HUES64 (cell line): ENCODE measurements around the gene SLC39A3.

Experiments
- H3K27ac ChIP-seq: 2 replicates; pipeline ENCODE4 v1.7.0; 2013; ENCODE audit warnings: low read depth, low read length, inconsistent platforms
- H3K27me3 ChIP-seq: 2 replicates; pipeline ENCODE4 v1.6.1; 2013; ENCODE audit warnings: mild to moderate bottlenecking, low read length; ENCODE audit not compliant: insufficient read depth
- H3K36me3 ChIP-seq: 2 replicates; pipeline ENCODE4 v1.6.1; 2013; ENCODE audit warnings: mild to moderate bottlenecking, low read length; ENCODE audit not compliant: insufficient read depth
- H3K4me1 ChIP-seq: 2 replicates; pipeline ENCODE4 v1.6.1; 2013; ENCODE audit warnings: mild to moderate bottlenecking, low read length, moderate library complexity; ENCODE audit not compliant: insufficient read depth
- H3K4me3 ChIP-seq: 2 replicates; pipeline ENCODE4 v1.5.1; 2013; ENCODE audit warnings: mild to moderate bottlenecking, low read length, moderate library complexity
- H3K9ac ChIP-seq: 2 replicates; pipeline ENCODE4 v1.6.1; 2013; ENCODE audit warnings: mild to moderate bottlenecking, low read depth, low read length
- H3K9me3 ChIP-seq: 2 replicates; pipeline ENCODE4 v1.6.1; 2013; ENCODE audit warnings: low read depth, low read length; ENCODE audit not compliant: insufficient read depth
- WGBS: fragments of 150-250, 120-280 bp; methylation state at CpG from one replicate; pipeline ENCODE4 v1.1.7; 2013; ENCODE audit warnings: missing lambda C conversion rate; 5-methylcytosine and 5-hydroxymethylcytosine counted together

Gene SLC39A3

DNA sequence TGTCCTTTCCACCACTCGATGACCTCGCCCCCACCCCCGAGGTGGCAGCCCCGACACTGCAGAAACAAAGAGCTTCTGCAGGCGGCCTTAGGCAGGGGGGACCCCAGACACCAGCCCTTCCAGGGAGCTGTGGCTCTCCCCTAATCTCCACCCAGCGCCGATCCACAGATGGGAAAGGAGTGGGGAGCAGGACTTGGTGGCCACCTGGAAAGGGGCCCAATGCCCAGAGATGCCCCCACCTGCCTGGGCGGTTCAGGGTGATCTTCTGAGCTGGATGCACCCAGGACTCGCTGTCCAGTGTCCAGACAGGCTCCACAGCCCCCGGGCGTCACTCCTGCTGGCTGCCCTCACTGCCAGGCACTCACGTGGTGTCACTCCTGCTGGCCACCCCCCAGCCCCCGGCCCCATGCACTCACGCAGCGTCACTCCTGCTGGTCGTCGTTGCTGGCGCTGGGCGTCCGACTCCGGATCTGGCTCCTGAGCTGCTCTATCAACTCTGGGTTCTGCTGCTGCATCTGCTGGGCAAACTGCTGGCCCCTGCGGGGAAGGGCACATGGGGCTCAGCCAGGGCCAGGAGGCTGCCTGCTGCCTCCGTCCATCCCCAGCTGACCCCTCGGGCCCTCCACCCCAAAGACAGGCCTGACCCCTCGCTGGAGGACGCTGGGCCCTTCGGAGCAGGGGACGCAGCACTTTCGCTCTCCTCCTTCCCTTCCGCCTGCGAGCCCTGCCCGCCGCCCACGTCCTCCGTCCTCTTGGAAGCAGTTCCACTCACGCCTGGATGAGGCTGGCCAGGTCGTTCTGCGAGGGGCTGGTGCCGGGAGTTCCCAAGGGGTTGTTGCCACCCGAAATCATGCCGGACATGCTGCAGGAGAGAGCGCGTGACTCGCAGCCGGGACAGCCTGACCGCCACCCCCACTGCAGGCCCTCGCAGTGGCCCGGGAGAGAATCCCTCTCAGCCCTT is 17.4 kb upstream of the SLC39A3 start:
- no peaks in the 10 kb centered on the region for H3K27me3 ChIP-seq
- no peaks in the 10 kb centered on the region for H3K9me3 ChIP-seq
- WGBS = 96% methylated on average over 48 of the region's 48 CpGs
- H3K4me1 ChIP-seq = no peaks in the 10 kb centered on the region
- H3K27ac ChIP-seq = no peak overlapping the region
- peaks cover 80% of the 10 kb centered on the region for H3K36me3 ChIP-seq
- no peak overlapping the region for H3K9ac ChIP-seq
- H3K4me3 ChIP-seq = no peak overlapping the region

DNA sequence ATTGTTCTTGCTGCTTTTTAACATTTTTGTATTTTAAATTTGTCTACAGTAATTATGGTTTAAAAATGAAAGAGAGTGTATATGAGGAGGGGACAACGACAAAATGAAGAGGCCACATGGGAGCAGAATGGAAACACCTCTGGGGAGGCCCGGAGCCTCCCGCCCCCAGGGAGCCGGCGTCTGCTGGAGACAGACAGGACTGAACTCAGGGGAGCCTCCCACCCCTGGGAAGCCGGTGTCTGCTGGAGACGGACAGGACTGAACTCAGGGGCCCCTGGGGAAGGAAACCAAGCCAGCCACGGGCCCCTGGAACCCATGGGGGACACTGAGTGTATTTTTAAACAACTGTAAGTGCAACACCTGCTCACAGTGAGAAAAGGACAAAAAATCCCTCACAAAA is 16.7 kb upstream of the SLC39A3 start:
- H3K36me3 ChIP-seq = peaks cover 75% of the 10 kb centered on the region
- WGBS = 95% methylated on average over 8 of the region's 8 CpGs
- no peak overlapping the region for H3K4me3 ChIP-seq
- no peaks in the 10 kb centered on the region for H3K9me3 ChIP-seq
- no peaks in the 10 kb centered on the region for H3K27me3 ChIP-seq
- no peak overlapping the region for H3K27ac ChIP-seq
- H3K9ac ChIP-seq = no peak overlapping the region
- no peaks in the 10 kb centered on the region for H3K4me1 ChIP-seq

DNA sequence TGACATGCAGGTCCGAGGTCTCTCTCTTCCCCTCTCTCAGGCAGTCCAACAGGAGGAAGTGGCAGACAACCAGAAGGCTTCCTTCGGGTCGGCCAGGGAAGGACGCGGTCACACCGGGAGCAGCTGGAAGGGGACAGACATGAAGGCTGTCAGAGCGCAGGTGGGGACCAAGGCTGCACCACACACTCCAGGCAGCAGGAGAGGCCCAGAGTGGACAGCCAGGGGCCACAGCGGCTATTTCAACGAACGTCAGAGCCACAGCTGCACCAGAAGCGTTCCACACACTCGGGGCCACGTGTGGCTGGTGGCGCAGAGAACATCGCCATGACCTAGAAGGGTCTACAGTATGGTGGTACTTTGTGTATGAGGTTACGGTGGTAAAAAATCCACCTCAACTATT is 16.0 kb upstream of the SLC39A3 start:
- Histone ChIP-seq H3K9me3 (no peaks in the 10 kb centered on the region), H3K4me1 (no peaks in the 10 kb centered on the region), H3K36me3 (peaks cover 68% of the 10 kb centered on the region), H3K27me3 (no peaks in the 10 kb centered on the region), H3K27ac (no peak overlapping the region), H3K4me3 (no peak overlapping the region), H3K9ac (no peak overlapping the region)
- 96% methylated on average over 15 of the region's 16 CpGs for WGBS

DNA sequence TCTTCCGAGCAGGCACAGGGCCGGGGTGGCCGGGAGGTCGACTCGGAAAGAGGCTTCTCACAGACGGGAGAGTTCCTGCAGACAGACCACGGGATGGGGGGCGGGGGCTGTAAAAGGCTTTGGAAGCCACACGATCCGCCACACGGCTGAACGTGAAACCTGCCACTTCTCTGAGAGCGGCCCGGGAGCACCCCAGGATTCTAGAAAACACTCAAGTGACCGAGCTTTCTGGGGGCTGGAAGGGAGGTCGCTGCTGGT is 15.6 kb upstream of the SLC39A3 start:
- H3K36me3 ChIP-seq = peaks cover 64% of the 10 kb centered on the region
- no peak overlapping the region for H3K9ac ChIP-seq
- no peaks in the 10 kb centered on the region for H3K27me3 ChIP-seq
- 97% methylated on average over 16 of the region's 16 CpGs for WGBS
- H3K4me3 ChIP-seq = no peak overlapping the region
- H3K27ac ChIP-seq = no peak overlapping the region
- H3K4me1 ChIP-seq = no peaks in the 10 kb centered on the region
- H3K9me3 ChIP-seq = no peaks in the 10 kb centered on the region

DNA sequence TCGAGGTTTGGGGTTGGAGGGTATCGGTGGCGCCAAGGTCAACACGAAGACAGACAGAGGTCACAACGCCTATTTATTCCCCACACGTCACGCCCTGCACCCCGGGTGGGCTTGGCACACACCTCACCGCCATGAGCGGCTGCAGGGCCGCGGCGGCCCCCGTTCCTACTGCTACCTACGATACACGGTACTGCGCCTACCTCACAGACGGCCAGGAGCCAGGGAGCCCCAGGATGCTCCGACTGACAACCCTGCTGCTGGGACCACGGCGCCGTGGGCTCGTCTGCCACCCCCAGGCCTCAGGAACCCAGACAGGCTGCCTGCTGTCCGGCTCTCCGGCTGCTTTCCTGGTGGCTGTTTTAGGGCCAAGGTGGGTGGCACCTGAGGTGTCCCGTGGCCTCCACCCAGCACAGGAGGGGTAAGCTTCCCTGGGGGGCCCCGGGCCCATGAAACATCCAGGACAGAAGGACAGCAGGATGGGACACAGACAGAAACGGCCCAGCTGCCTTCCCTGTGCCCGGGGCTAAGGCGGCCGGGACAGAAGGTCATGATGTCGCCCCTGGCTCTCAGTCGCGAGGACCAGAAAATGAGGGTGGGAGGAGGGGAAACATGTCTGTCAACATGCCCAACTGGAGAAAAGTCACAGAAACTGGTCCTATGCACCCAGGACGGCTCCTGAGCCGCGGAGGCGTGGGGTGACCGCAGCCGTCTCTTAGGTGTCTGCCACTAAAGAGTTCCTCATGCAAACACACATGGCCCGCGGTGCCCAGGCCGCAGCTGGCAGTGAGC is 15.0 kb upstream of the SLC39A3 start:
- Histone ChIP-seq H3K27me3 (no peaks in the 10 kb centered on the region), H3K9me3 (no peaks in the 10 kb centered on the region), H3K27ac (no peak overlapping the region), H3K4me3 (no peak overlapping the region), H3K4me1 (no peaks in the 10 kb centered on the region), H3K36me3 (peaks cover 63% of the 10 kb centered on the region), H3K9ac (no peak overlapping the region)
- WGBS = 93% methylated on average over 43 of the region's 43 CpGs

DNA sequence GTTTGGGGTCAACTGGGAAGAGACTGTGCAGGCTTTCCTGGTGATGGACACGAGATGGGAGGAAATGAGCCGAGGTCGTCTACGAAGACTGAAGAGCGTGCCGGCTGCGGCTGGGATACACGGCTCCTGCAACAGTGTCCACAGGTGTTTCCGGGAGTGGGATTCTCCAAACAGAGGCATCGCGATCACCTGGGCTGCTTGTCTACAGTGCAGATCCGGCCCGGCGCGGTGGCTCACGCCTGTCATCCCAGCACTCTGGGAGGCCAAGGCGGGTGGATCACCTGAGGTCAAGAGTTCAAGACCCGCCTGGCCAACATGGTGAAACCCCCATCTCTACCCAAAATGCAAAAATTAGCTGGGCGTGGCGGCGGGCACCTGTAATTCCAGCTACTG is 11.6 kb upstream of the SLC39A3 start:
- Histone ChIP-seq H3K4me1 (no peaks in the 10 kb centered on the region), H3K4me3 (no peak overlapping the region), H3K36me3 (peaks cover 33% of the 10 kb centered on the region), H3K9ac (no peak overlapping the region), H3K9me3 (no peaks in the 10 kb centered on the region), H3K27ac (no peak overlapping the region), H3K27me3 (0 out of 2 replicates have a peak, but pooled peaks cover 4% of the 10 kb centered on the region)
- WGBS = 94% methylated on average over 21 of the region's 21 CpGs

DNA sequence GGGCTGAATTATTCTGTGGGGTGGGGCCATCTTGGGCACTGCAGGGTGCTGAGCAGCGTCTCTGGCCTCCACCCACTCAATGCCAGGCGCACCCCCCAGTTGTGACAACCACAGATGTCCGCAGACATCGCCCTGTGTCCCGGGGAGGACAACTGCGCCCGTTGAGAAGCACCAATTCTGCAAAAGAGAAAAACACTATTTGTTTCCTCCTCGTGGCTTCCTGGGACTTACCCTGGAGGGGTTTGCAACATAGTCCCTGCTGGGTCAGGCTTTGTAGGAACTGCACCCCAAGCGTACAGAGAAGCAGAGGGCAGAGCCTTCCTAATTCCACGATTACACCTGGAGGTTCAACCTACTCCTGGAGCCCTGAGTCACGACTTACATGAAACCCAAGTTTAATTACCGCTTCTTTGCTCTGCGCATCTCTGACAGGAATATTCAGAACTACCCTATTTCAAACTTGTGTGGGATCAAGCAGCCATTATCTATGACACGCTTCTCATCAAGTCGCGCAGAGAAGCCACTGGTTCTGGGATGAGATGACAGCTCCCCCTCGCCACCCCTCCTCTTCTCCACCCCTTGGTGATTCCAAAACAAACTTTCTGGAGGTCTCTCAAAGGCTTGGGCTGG is 11.1 kb upstream of the SLC39A3 start:
- Histone ChIP-seq H3K36me3 (peaks cover 28% of the 10 kb centered on the region), H3K9ac (no peak overlapping the region), H3K9me3 (no peaks in the 10 kb centered on the region), H3K27me3 (peaks cover 6% of the 10 kb centered on the region; the same call in 1 of the 2 replicates), H3K4me1 (no peaks in the 10 kb centered on the region), H3K27ac (no peak overlapping the region), H3K4me3 (no peak overlapping the region)
- 88% methylated on average over 16 of the region's 17 CpGs for WGBS

DNA sequence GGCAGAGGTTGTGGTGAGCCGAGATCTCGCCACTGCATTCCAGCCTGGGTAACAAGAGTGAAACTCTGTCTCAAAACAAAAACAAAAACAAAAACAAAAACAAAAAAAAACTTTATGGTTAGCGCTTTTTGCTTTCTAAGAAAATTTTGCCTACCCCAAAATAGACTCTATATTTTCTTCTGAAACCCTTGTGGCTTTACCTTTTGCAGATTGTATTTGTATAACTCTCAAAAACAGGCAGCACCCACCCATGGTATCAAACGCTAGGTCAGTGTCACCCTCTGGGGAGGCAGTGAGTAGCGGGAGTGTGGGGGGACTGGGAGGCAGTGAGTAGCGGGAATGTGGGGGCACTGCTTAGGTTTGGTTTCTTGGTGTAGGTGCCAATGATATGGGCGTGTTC is 7.5 kb upstream of the SLC39A3 start:
- H3K4me1 ChIP-seq = no peaks in the 10 kb centered on the region
- 86% methylated on average over 7 of the region's 7 CpGs for WGBS
- no peaks in the 10 kb centered on the region for H3K9me3 ChIP-seq
- H3K36me3 ChIP-seq = no peaks in the 10 kb centered on the region
- peaks cover 9% of the 10 kb centered on the region; the same call in 1 of the 2 replicates for H3K27me3 ChIP-seq
- H3K27ac ChIP-seq = no peak overlapping the region
- H3K9ac ChIP-seq = no peak overlapping the region
- no peak overlapping the region for H3K4me3 ChIP-seq

DNA sequence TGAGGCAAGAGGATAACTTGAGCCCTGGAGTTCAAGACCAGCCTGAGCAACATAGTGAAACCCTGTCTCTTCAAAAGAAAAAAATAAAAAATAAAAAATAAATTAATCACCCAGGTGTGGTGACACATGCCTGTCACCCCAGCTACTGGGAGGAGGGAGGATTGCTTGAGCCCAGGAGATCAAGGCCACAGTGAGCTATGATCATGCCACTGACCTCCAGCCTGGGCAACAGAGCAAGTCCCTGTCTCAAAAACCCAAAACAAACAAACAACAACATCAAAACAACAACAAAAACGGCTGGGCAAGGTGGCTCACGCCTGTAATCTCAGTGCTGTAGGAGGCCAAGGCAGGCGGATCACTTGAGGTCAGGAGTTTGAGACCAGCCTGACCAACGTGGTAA is 4.3 kb upstream of the SLC39A3 start:
- Histone ChIP-seq H3K9me3 (no peaks in the 10 kb centered on the region), H3K4me3 (no peak overlapping the region), H3K27me3 (peaks cover 13% of the 10 kb centered on the region; the same call in 1 of the 2 replicates), H3K9ac (no peak overlapping the region), H3K36me3 (no peaks in the 10 kb centered on the region), H3K27ac (no peak overlapping the region), H3K4me1 (no peaks in the 10 kb centered on the region)
- 58% methylated on average over 4 of the region's 4 CpGs for WGBS

DNA sequence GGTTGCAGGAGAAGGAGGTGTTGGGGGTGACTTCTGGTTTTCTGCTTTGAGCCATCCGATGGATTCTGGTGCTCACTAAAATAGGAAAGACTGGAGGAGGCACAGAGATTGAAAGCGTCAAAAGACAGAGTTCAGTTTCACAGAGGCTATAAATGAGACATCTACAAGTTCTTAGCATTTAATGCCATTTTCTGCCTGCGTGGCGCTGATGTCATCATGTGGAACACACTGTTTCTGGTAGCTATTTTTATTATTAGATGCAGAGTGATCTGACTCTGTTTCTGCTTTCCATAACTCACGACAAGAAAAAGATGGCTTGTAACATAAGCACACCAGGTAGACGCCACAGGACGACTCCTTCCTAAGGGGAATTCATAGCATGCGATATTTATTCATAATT is 3.3 kb upstream of the SLC39A3 start:
- Histone ChIP-seq H3K4me1 (no peaks in the 10 kb centered on the region), H3K4me3 (no peak overlapping the region), H3K9me3 (no peaks in the 10 kb centered on the region), H3K9ac (no peak overlapping the region), H3K27ac (no peak overlapping the region), H3K27me3 (peaks cover 10% of the 10 kb centered on the region; the same call in 1 of the 2 replicates), H3K36me3 (no peaks in the 10 kb centered on the region)
- WGBS = 72% methylated on average over 8 of the region's 8 CpGs

DNA sequence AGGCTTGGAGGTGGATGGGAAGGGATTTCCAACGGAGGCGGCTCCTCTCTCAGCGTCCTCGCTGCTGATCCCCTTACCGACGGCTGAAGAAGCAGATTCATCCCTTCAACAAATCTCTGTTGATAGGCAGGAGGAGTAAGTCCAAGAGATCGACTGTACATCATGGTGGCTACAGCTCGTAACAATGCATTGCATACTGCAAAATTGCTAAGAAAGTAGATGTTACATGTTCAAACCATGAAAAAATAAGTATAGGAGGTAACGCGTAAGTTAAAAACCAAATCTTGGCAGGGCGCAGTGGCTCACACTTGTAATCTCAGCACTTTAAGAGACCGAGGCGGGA is 468 bp upstream of the SLC39A3 start:
- H3K27me3 ChIP-seq = peaks cover 7% of the 10 kb centered on the region; the same call in 1 of the 2 replicates
- H3K4me1 ChIP-seq = no peaks in the 10 kb centered on the region
- H3K36me3 ChIP-seq = peaks cover 20% of the 10 kb centered on the region
- no peak overlapping the region for H3K27ac ChIP-seq
- H3K9ac ChIP-seq = no peak overlapping the region
- WGBS = 52% methylated on average over 12 of the region's 13 CpGs
- H3K4me3 ChIP-seq = 0 out of 2 replicates have a peak overlapping the region, but pooled peaks have one; percentile 17
- 0 out of 2 replicates have a peak, but pooled peaks cover 6% of the 10 kb centered on the region for H3K9me3 ChIP-seq
